ENCODE results near the gene FOXP2. TPM values are rescaled to one million over a fixed set of nuclear protein-coding genes. Genes with fewer than 3 reads are reported as not detected.

The FOXP2 gene
- total RNA-seq, 2 experiments from 2014 or later, result not detected

GRCh38 chr7:114644455-114644854 is 229.8 kb downstream of the FOXP2 start:
- intact Hi-C loops (cut with micrococcal nuclease; ENCODE audit: unreplicated experiment), result no loop called here
- no peak overlapping the region for H3K27ac ChIP-seq (ENCODE audit: low read depth, low read length, poor library complexity, severe bottlenecking)
- POLR2A ChIA-PET, result no interaction called here
- BruUV-seq (replicated peaks), result no TSS peak
- H3K9me2 ChIP-seq (ENCODE audit: insufficient read depth, low read length), result no peaks in the 10 kb centered on the region
- CTCF ChIA-PET (ENCODE audit: unreplicated experiment), result no interaction called here
- H2AFZ ChIP-seq (ENCODE audit: low read length), result no peak overlapping the region
- H3K4me1 ChIP-seq (ENCODE audit: insufficient read depth, low read length, poor library complexity, severe bottlenecking), result no peaks in the 10 kb centered on the region
- no peak for TF ChIP-seq CTCF (conservative IDR thresholded peaks at IDR 0.05; ENCODE audit: low read length)
- no peak for TF ChIP-seq EZH2phosphoT487 (IDR thresholded peaks at IDR 0.05; ENCODE audit: borderline replicate concordance, low read depth, low read length)
- no peaks in the 10 kb centered on the region for H3K79me2 ChIP-seq (ENCODE audit: insufficient read depth, low read depth, low read length)
- H4K20me1 ChIP-seq (ENCODE audit: insufficient read depth, low read length), result no peaks in the 10 kb centered on the region
- H3K36me3 ChIP-seq (ENCODE audit: insufficient read depth, low read length), result no peaks in the 10 kb centered on the region
- H3K9me3 ChIP-seq (ENCODE audit: low read length), result no peaks in the 10 kb centered on the region
- H3K4me2 ChIP-seq (ENCODE audit: low read length), result no peak overlapping the region
- no peak overlapping the region for H3K4me3 ChIP-seq (ENCODE audit: low read depth, low read length, poor library complexity, severe bottlenecking)
- no peak for DNase-seq (ENCODE audit: low spot score)

- intact Hi-C loops (cut with micrococcal nuclease; ENCODE audit: unreplicated experiment), result no loop called here
- Histone ChIP-seq H4K20me1 (ENCODE audit: insufficient read depth, low read length) (no peaks in the 10 kb centered on the region), H3K4me1 (ENCODE audit: insufficient read depth, low read length, poor library complexity, severe bottlenecking) (no peaks in the 10 kb centered on the region), H2AFZ (ENCODE audit: low read length) (no peak overlapping the region), H3K79me2 (ENCODE audit: insufficient read depth, low read depth, low read length) (no peaks in the 10 kb centered on the region), H3K36me3 (ENCODE audit: insufficient read depth, low read length) (no peaks in the 10 kb centered on the region), H3K27ac (ENCODE audit: low read depth, low read length, poor library complexity, severe bottlenecking) (no peak overlapping the region), H3K4me3 (ENCODE audit: low read depth, low read length, poor library complexity, severe bottlenecking) (no peak overlapping the region), H3K4me2 (ENCODE audit: low read length) (no peak overlapping the region), H3K9me3 (ENCODE audit: low read length) (no peaks in the 10 kb centered on the region), H3K9me2 (ENCODE audit: insufficient read depth, low read length) (no peaks in the 10 kb centered on the region)
- no peak for DNase-seq (ENCODE audit: low spot score)
- CTCF ChIA-PET (ENCODE audit: unreplicated experiment), result no interaction called here
- POLR2A ChIA-PET, result no interaction called here
- TF ChIP-seq CTCF (conservative IDR thresholded peaks at IDR 0.05; ENCODE audit: low read length), result no peak
- no peak for TF ChIP-seq EZH2phosphoT487 (IDR thresholded peaks at IDR 0.05; ENCODE audit: borderline replicate concordance, low read depth, low read length)
- BruUV-seq (replicated peaks), result no TSS peak
These were observed 230.8 kb downstream of the FOXP2 start for GRCh38 chr7:114645451-114645850.

GRCh38 chr7:114647518-114647917 is 232.9 kb downstream of the FOXP2 start:
- Histone ChIP-seq H3K4me1 (ENCODE audit: insufficient read depth, low read length, poor library complexity, severe bottlenecking) (no peaks in the 10 kb centered on the region), H3K4me2 (ENCODE audit: low read length) (no peak overlapping the region), H3K9me2 (ENCODE audit: insufficient read depth, low read length) (no peaks in the 10 kb centered on the region), H3K4me3 (ENCODE audit: low read depth, low read length, poor library complexity, severe bottlenecking) (no peak overlapping the region), H3K79me2 (ENCODE audit: insufficient read depth, low read depth, low read length) (no peaks in the 10 kb centered on the region), H4K20me1 (ENCODE audit: insufficient read depth, low read length) (no peaks in the 10 kb centered on the region), H3K27ac (ENCODE audit: low read depth, low read length, poor library complexity, severe bottlenecking) (no peak overlapping the region), H2AFZ (ENCODE audit: low read length) (no peak overlapping the region), H3K36me3 (ENCODE audit: insufficient read depth, low read length) (no peaks in the 10 kb centered on the region), H3K9me3 (ENCODE audit: low read length) (no peaks in the 10 kb centered on the region)
- POLR2A ChIA-PET, result interaction anchor here (0.5 to 1.1 kb wide), 4 partner anchors 8 to 49 kb away, joined by 3 to 4 read pairs (median 4); no protein-coding TSS in a partner anchor
- CTCF ChIA-PET (ENCODE audit: unreplicated experiment), result no interaction called here
- DNase-seq (ENCODE audit: low spot score), result no peak
- BruUV-seq (replicated peaks), result no TSS peak
- no peak for TF ChIP-seq CTCF (conservative IDR thresholded peaks at IDR 0.05; ENCODE audit: low read length)
- no peak for TF ChIP-seq EZH2phosphoT487 (IDR thresholded peaks at IDR 0.05; ENCODE audit: borderline replicate concordance, low read depth, low read length)
- intact Hi-C loops (cut with micrococcal nuclease; ENCODE audit: unreplicated experiment), result no loop called here

All from OCI-LY7 (cell line).